D721Med (cell line): ENCODE results near the gene MXRA7.

ENCODE experiments used
- DNase-seq: peaks from one replicate; pipeline ENCODE4 v3.0.0; 2011; ENCODE audit warnings: low spot score; ENCODE audit not compliant: insufficient read length
- FAIRE-seq: peaks from 2 replicates; lab custom pipeline; 2011; peaks lifted over from hg19 to GRCh38; lab: Jason Lieb, UNC
- TF ChIP-seq, protein P1 (sequence below): IDR thresholded peaks from 2 replicates; pipeline ENCODE4 v1.5.1; 2012; ENCODE audit warnings: mild to moderate bottlenecking, control low read depth; ENCODE audit not compliant: insufficient read depth; ENCODE audit errors: missing control alignments

Gene MXRA7

DNA sequence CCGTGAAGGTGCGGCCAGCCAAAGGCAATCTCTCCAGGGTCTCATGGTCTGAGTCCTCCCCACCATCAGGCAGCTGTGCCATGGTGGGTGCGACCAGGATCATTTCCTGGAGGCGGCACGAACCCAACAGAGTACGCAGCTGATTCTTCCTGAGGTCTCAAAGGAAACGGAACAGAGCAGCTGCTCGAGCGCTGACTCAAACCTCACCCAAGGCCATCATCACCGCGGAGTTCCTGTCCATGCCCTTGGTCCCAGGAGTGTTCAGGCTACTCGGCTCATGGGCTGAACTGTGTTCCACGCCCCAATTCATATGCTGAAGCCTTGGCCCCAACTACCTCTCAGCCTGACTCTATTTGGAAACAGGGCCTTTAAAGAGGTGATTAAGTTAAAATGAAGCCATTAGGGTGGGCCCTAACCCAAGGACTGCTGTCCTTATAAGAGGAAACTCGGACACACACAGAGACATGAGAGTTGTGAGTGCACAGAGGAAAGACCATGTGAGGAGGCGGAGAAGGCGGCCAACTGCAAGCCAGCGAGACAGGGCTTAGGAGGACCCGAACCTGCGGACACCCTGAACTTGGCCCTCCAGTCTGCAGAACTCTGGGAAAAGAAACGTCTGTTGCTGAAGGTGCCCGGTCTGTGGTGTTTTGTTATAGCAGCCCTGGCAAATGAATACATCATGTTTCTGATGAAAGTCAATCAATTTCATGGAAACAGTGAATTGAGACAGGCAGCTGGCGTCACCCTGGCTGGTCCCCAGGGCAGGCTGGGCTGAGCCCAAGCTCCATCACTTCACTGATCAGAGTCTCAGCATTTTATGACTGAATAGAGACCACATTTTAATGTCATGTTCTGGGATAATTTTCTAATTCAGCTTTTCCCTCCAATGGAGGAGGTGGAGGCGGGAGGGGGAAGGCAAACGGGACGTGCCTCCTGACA lies 13.7 kb downstream of the MXRA7 start:
- FAIRE-seq (no peak), DNase-seq (no peak)
- TF ChIP-seq, protein P1, sequence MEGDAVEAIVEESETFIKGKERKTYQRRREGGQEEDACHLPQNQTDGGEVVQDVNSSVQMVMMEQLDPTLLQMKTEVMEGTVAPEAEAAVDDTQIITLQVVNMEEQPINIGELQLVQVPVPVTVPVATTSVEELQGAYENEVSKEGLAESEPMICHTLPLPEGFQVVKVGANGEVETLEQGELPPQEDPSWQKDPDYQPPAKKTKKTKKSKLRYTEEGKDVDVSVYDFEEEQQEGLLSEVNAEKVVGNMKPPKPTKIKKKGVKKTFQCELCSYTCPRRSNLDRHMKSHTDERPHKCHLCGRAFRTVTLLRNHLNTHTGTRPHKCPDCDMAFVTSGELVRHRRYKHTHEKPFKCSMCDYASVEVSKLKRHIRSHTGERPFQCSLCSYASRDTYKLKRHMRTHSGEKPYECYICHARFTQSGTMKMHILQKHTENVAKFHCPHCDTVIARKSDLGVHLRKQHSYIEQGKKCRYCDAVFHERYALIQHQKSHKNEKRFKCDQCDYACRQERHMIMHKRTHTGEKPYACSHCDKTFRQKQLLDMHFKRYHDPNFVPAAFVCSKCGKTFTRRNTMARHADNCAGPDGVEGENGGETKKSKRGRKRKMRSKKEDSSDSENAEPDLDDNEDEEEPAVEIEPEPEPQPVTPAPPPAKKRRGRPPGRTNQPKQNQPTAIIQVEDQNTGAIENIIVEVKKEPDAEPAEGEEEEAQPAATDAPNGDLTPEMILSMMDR: no peak

DNA sequence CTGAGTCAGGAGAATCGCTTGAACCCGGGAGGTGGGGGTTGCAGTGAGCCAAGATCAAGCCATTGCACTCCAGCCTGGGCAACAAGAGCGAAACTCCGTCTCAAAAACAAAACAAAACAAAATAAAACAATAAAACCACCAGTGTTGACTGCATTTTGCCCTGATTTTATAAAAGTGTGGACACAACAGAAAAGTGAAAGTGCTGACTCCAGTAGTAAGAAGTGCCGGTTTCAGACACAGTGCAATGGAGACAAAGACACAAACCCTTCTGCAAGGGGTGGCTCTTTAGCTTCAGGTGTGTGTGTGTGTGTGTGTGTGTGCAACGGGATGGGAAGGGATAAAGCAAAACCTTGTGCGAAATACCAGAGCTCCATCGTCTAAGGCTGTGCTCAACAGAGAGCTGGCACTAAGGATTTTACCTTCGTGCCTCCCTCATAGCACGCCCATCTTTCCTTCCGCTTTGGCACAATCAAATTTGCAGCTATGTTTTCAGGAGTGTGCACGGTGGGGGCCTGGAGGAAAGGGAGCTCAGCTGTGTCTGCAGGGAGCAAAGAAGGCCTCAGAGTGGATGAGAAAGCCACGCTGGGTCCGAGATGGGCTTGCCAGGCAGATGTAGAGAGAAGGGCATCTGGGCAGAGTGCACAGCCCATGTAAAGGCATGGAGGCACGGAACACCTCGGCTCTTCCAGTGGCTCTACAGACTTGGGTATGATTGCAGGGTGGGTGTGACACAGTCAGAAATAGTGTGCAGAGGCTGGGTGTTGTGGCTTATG lies 15.5 kb downstream of the MXRA7 start:
- TF ChIP-seq, protein P1: no peak
- DNase-seq (no peak), FAIRE-seq (no peak)

DNA sequence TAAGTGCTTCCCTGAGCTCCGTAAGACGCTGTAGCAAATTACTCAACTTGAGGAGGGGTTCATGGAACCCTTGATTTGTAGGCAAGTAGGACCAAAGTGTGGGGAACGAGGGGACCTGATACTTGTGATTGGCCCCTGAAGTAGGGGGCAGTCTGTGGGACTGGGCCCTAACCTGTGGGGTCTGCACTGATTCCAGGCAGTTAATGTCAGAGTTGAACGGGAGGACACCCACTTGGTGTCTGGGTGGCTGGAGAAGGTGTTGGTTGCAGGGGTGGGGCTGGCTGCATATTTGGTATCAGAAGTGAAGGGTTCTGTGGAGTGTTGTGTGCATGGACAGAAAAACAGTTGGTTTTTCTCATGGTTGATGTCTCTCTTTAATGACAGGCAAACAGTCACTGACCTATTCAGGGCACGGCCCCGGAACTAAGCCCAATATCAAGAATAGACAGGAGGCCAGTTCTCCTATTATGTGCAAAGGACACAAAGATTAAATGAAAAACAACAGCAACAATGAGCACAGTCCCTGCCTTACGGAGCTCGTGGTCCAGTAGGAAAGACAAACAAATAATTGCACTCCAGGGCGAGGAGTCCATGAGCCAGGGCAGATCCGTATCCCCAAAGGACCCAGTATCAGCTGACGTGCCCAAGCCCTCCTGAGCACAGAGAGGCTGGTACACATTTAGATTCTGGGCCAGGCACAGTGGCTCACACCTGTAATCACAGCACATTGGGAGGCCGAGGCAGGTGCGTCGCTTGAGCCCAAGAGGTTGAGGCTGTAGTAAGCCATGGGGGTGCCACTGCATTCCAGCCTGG lies 19.2 kb downstream of the MXRA7 start:
- FAIRE-seq: no peak
- TF ChIP-seq, protein P1: no peak
- DNase-seq: no peak

DNA sequence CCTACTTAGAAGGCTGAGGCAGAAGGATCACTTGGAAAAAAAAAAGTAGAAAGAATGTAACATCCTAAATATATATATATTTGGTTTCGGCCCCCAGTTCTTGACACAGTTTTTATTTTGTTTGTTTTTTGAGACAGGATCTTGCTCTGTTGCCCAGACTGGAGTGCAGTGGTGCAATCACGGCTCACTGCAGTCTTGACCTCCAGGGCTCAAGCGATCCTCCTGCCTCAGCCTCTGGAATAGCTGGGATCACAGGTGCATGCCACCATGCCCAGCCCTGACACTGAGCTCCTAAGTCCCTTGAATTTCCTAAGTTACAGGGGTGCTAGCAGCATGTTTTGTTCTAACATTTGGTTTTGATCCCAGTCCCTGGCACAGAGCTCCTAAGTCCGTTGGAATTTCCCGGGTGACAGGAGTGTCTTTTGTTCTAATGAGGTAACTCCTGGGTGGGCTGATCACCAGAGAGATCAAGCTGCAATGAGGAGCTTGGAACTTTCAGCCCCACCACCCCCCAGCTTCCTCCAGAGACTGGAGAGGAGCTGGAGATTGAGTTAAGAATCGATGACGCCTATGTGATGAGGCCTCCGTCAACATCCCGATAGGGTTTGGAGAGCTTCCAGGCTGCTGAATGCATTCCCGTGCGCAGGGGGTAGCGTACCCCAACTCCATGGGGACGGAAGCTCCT lies 20.0 kb downstream of the MXRA7 start:
- FAIRE-seq: no peak
- DNase-seq: no peak
- TF ChIP-seq, protein P1: no peak

DNA sequence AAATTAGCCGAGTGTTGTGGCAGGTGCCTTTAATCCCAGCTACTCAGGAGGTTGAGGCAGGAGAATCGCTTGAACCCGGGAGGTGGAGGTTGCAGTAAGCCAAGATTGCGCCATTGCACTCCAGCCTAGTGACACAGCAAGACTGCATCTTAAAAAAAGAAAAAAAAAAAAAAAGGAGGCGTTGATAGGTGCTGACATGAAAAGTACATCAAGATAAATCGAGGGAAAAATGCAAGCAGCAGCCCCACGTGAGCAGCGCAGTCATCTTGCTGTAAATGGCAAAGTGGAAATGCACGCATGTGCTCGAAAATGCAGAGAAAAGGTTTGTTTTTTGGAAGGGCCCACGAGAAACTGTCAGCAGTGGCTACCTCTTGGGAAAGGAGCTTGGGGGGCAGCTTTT lies 20.9 kb downstream of the MXRA7 start:
- FAIRE-seq: no peak
- TF ChIP-seq, protein P1: no peak
- no peak for DNase-seq

DNA sequence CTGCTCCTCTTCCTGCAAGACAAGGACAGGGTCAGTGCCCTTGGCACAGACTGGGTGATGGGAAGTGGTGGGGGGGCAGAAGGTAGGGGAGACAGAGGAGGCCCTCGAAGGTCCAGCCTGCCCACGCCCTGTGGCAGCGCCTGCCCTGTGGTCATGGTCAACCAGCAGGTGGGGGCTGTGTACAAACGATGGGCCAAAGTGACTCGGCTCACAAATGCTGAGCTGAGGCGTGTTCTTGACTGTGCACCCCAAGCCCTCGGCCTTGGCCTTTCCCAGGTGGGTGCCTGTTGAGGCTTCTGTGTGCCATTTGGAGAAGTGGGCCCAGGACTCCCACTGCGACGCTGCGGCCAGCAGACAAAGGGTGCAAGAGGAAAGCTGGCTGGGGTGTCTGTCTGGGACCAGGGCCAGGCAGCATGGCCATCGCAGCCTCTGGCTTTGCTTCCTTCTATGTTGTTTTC lies 22.6 kb downstream of the MXRA7 start:
- DNase-seq (no peak), FAIRE-seq (no peak)
- TF ChIP-seq, protein P1: no peak
